Measurements from ENCODE around the gene PEX5L. TPM values are rescaled to one million over a fixed set of nuclear protein-coding genes. Genes with fewer than 3 reads are reported as not detected.

PEX5L gene
- total RNA-seq, 1 experiment from 2014 or later = 0.45 TPM

DNA sequence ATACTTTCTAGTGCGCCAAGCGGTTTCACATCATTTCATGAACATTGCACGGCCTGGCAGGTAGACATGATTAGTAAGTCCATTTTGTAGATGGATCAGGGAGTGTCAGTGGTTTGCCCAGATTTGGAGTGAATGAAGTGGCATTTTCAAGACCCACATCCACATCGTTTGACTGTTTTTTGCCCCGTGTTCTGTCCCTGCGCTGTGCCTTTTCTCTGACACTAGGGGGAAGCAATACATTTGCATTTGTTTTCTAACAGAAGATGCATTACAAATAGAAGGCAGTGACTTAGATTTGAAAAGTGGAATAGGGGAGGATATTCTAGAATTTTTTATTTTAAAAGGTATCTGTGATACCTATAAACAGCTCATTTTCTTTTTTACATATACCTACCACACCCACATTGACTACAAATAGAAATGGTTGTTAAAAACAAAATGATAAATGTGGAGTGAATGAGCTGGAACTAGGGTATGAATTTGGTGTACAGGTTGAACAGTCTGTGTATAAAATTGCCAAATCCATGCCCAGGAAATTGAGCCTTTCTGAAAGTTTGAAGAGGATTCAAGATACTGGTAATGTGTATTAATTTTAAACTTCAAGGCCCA lies 285.9 kb downstream of the PEX5L start:
- H3K36me3 ChIP-seq (replicated peaks; ENCODE audit: control insufficient read depth, insufficient read depth, low read length) = peaks cover 3% of the 10 kb centered on the region
- no peak overlapping the region for H3K4me3 ChIP-seq (ENCODE audit: insufficient read depth, low read depth, low read length)
- no peaks in the 10 kb centered on the region for H3K27me3 ChIP-seq (ENCODE audit: control insufficient read depth, insufficient read depth, low read length)
- no peak for DNase-seq

DNA sequence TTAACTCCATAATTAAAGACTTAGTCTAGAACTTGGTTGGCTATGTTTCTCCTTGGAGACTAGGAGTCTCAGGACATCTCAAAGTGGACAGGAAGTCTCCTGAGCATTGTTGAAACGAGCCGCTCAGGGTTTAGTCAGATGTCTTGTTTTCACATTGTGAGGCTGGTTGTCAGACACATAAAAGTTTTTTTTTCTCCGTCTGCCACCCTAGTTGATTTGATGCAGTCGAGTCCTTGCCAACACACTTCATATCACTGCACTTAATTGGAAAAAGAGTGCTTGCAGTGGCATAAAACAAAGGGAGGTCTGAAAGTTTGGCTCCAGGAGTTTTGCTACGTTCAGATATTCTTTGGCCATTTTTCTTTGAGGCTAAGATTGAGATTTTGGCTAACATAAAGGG lies 291.0 kb downstream of the PEX5L start:
- Histone ChIP-seq H3K36me3 (replicated peaks; ENCODE audit: control insufficient read depth, insufficient read depth, low read length) (peaks cover 3% of the 10 kb centered on the region), H3K27me3 (ENCODE audit: control insufficient read depth, insufficient read depth, low read length) (no peaks in the 10 kb centered on the region), H3K4me3 (ENCODE audit: insufficient read depth, low read depth, low read length) (no peak overlapping the region)
- no peak for DNase-seq

DNA sequence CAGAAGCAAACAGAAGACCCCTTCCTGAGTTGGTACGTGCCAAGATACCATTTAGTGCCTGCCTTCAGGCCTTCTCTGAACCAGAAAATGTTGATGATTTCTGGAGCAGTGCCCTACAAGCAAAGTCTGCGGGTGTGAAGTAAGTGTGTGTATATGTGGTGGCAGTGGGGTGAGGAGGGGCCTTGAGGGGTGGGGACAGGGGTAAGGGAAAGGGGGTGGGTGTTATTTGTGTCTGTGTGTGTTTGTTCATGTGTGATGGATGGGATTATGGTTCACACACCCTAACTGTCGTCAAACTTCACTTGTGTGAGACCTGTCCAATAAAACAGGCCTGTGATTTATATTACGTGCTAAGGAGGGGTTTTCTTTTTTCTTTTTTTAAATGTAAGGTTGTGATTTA lies 291.7 kb downstream of the PEX5L start:
- Histone ChIP-seq H3K36me3 (replicated peaks; ENCODE audit: control insufficient read depth, insufficient read depth, low read length) (peaks cover 5% of the 10 kb centered on the region), H3K4me3 (ENCODE audit: insufficient read depth, low read depth, low read length) (no peak overlapping the region), H3K27me3 (ENCODE audit: control insufficient read depth, insufficient read depth, low read length) (no peaks in the 10 kb centered on the region)
- no peak for DNase-seq

Measured in H7 (cell line).